ENCODE measurements around the gene WNT7B. TPM values are rescaled to one million over a fixed set of nuclear protein-coding genes. Genes with fewer than 3 reads are reported as not detected.

The WNT7B gene
- total and polyA plus RNA-seq, 5 experiments from 2014 or later, result not detected

GRCh38 chr22:45952553-45952952 lies 24.4 kb downstream of the WNT7B start:
- H3K36me3 Mint-ChIP-seq, result no peaks in the 10 kb centered on the region
- peaks cover 7 to 24% (median 10%) of the 10 kb centered on the region in 5 donors for H3K27me3 Mint-ChIP-seq
- POLR2A ChIA-PET, result no interaction called here
- H3K9me3 Mint-ChIP-seq, result no peaks in the 10 kb centered on the region
- H3K4me1 Mint-ChIP-seq, result peaks cover 0 to 3% (median 0%) of the 10 kb centered on the region in 4 donors
- DNase-seq, result no peak
- no peak overlapping the region for H3K4me3 Mint-ChIP-seq
- ATAC-seq, result no peak
- no peak overlapping the region for H3K27ac Mint-ChIP-seq

- peaks cover 7 to 28% (median 12%) of the 10 kb centered on the region in 5 donors for H3K27me3 Mint-ChIP-seq
- POLR2A ChIA-PET, result no interaction called here
- ATAC-seq (no peak), DNase-seq (no peak)
- no peaks in the 10 kb centered on the region for H3K36me3 Mint-ChIP-seq
- no peaks in the 10 kb centered on the region for H3K9me3 Mint-ChIP-seq
- H3K4me1 Mint-ChIP-seq, result peaks cover 0 to 4% (median 3%) of the 10 kb centered on the region in 4 donors
- no peak overlapping the region for H3K27ac Mint-ChIP-seq
- H3K4me3 Mint-ChIP-seq, result no peak overlapping the region
These were observed 24.8 kb downstream of the WNT7B start for GRCh38 chr22:45952151-45952550.

- Mint-ChIP-seq H3K4me1 (peaks cover 0 to 7% (median 5%) of the 10 kb centered on the region in 4 donors), H3K27me3 (peaks cover 7 to 38% (median 18%) of the 10 kb centered on the region in 5 donors), H3K27ac (no peak overlapping the region), H3K36me3 (no peaks in the 10 kb centered on the region), H3K9me3 (no peaks in the 10 kb centered on the region), H3K4me3 (no peak overlapping the region)
- POLR2A ChIA-PET, result no interaction called here
- DNase-seq, result no peak
- no peak for ATAC-seq
These were observed 27.1 kb downstream of the WNT7B start for GRCh38 chr22:45949891-45950290.

GRCh38 chr22:45949258-45949870 lies 27.6 kb downstream of the WNT7B start:
- H3K27me3 Mint-ChIP-seq, result peaks cover 7 to 38% (median 18%) of the 10 kb centered on the region in 5 donors
- DNase-seq (no peak), ATAC-seq (no peak)
- peaks cover 0 to 7% (median 5%) of the 10 kb centered on the region in 4 donors for H3K4me1 Mint-ChIP-seq
- no peaks in the 10 kb centered on the region for H3K36me3 Mint-ChIP-seq
- H3K9me3 Mint-ChIP-seq, result no peaks in the 10 kb centered on the region
- POLR2A ChIA-PET, result no interaction called here
- peak overlapping the region in 1 of 10 donors; percentile 3 for H3K27ac Mint-ChIP-seq
- no peak overlapping the region for H3K4me3 Mint-ChIP-seq

- H3K27ac Mint-ChIP-seq, result no peak overlapping the region
- ATAC-seq (peak in 1 of 2 donors; percentile 33), DNase-seq (no peak)
- no peak overlapping the region for H3K4me3 Mint-ChIP-seq
- H3K4me1 Mint-ChIP-seq, result peaks cover 0 to 7% (median 5%) of the 10 kb centered on the region in 4 donors
- H3K36me3 Mint-ChIP-seq, result no peaks in the 10 kb centered on the region
- peaks cover 4 to 32% (median 14%) of the 10 kb centered on the region in 5 donors for H3K27me3 Mint-ChIP-seq
- POLR2A ChIA-PET, result no interaction called here
- H3K9me3 Mint-ChIP-seq, result no peaks in the 10 kb centered on the region
These were observed 28.8 kb downstream of the WNT7B start for GRCh38 chr22:45948081-45948648.

GRCh38 chr22:45946805-45947600 lies 30.0 kb downstream of the WNT7B start:
- ATAC-seq, result no peak
- Mint-ChIP-seq H3K4me3 (no peak overlapping the region), H3K27me3 (peaks cover 4 to 24% (median 14%) of the 10 kb centered on the region in 5 donors), H3K27ac (peak overlapping the region in 1 of 10 donors; percentile 71), H3K9me3 (peaks cover 0 to 1% (median 0%) of the 10 kb centered on the region in 9 donors), H3K4me1 (peaks cover 0 to 7% (median 3%) of the 10 kb centered on the region in 4 donors), H3K36me3 (no peaks in the 10 kb centered on the region)
- POLR2A ChIA-PET, result no interaction called here
- no peak for DNase-seq

- POLR2A ChIA-PET, result no interaction called here
- no peak for ATAC-seq
- no peaks in the 10 kb centered on the region for H3K36me3 Mint-ChIP-seq
These were observed 31.3 kb downstream of the WNT7B start for GRCh38 chr22:45945621-45946106.

GRCh38 chr22:45942787-45943493 lies 34.0 kb downstream of the WNT7B start:
- no peak for DNase-seq
- H3K27ac Mint-ChIP-seq, result no peak overlapping the region
- peaks cover 0 to 7% (median 3%) of the 10 kb centered on the region in 4 donors for H3K4me1 Mint-ChIP-seq
- POLR2A ChIA-PET, result no interaction called here
- H3K27me3 Mint-ChIP-seq, result peaks cover 0 to 30% (median 11%) of the 10 kb centered on the region in 5 donors
- peaks cover 0 to 6% (median 2%) of the 10 kb centered on the region in 9 donors for H3K9me3 Mint-ChIP-seq
- no peak overlapping the region for H3K4me3 Mint-ChIP-seq
- ATAC-seq, result no peak
- H3K36me3 Mint-ChIP-seq, result no peaks in the 10 kb centered on the region

More at GRCh38 chr22:45945621-45946106, 31.3 kb downstream of the WNT7B start:
- Mint-ChIP-seq H3K27me3 (peaks cover 0 to 24% (median 15%) of the 10 kb centered on the region in 5 donors), H3K4me1 (peaks cover 0 to 7% (median 3%) of the 10 kb centered on the region in 4 donors), H3K27ac (peak overlapping the region in 1 of 10 donors; percentile 59), H3K4me3 (no peak overlapping the region), H3K9me3 (peaks cover 0 to 1% (median 0%) of the 10 kb centered on the region in 9 donors)
- no peak for DNase-seq

GRCh38 chr22:45942344-45942743 lies 34.6 kb downstream of the WNT7B start:
- Mint-ChIP-seq H3K27me3 (peaks cover 0 to 25% (median 6%) of the 10 kb centered on the region in 5 donors), H3K36me3 (no peaks in the 10 kb centered on the region), H3K4me3 (no peak overlapping the region), H3K4me1 (peaks cover 0 to 5% (median 2%) of the 10 kb centered on the region in 4 donors), H3K9me3 (peaks cover 0 to 10% (median 3%) of the 10 kb centered on the region in 9 donors), H3K27ac (no peak overlapping the region)
- DNase-seq, result no peak
- ATAC-seq, result no peak
- POLR2A ChIA-PET, result no interaction called here

GRCh38 chr22:45938913-45939312 lies 38.0 kb downstream of the WNT7B start:
- Mint-ChIP-seq H3K4me3 (no peak overlapping the region), H3K36me3 (no peaks in the 10 kb centered on the region), H3K27ac (no peak overlapping the region), H3K9me3 (peaks cover 0 to 10% (median 3%) of the 10 kb centered on the region in 9 donors), H3K27me3 (peaks cover 0 to 15% (median 9%) of the 10 kb centered on the region in 5 donors), H3K4me1 (no peaks in the 10 kb centered on the region)
- DNase-seq (no peak), ATAC-seq (no peak)
- POLR2A ChIA-PET, result no interaction called here

- Mint-ChIP-seq H3K4me1 (no peaks in the 10 kb centered on the region), H3K27ac (no peak overlapping the region), H3K27me3 (peaks cover 2 to 24% (median 18%) of the 10 kb centered on the region in 5 donors), H3K36me3 (no peaks in the 10 kb centered on the region), H3K4me3 (no peak overlapping the region), H3K9me3 (peaks cover 0 to 10% (median 3%) of the 10 kb centered on the region in 9 donors)
- DNase-seq (no peak), ATAC-seq (no peak)
- POLR2A ChIA-PET, result no interaction called here
These were observed 39.0 kb downstream of the WNT7B start for GRCh38 chr22:45937960-45938359.

GRCh38 chr22:45935573-45935972 lies 41.4 kb downstream of the WNT7B start:
- DNase-seq (no peak), ATAC-seq (no peak)
- no peak overlapping the region for H3K4me3 Mint-ChIP-seq
- H3K4me1 Mint-ChIP-seq, result no peaks in the 10 kb centered on the region
- H3K9me3 Mint-ChIP-seq, result peaks cover 0 to 10% (median 3%) of the 10 kb centered on the region in 9 donors
- H3K36me3 Mint-ChIP-seq, result no peaks in the 10 kb centered on the region
- POLR2A ChIA-PET, result no interaction called here
- peaks cover 3 to 37% (median 27%) of the 10 kb centered on the region in 5 donors for H3K27me3 Mint-ChIP-seq
- no peak overlapping the region for H3K27ac Mint-ChIP-seq

Measured in naive thymus-derived CD8-positive, alpha-beta T cell (primary cell).